ENCODE results near the gene GCA.

GCA gene

GRCh38 chr2:162343492-162343823 lies 474 bp upstream of the GCA start:
- Histone ChIP-seq H3K4me2 (ENCODE audit: low read length) (peak overlapping the region; percentile 83), H3K36me3 (ENCODE audit: control insufficient read depth, insufficient read depth, low read length) (no peaks in the 10 kb centered on the region), H3K9me3 (ENCODE audit: control insufficient read depth, low read length) (no peaks in the 10 kb centered on the region), H3K4me1 (peaks cover 3% of the 10 kb centered on the region), H2AFZ (peak overlapping the region; percentile 93), H3K27me3 (ENCODE audit: control insufficient read depth, insufficient read depth, low read length) (no peaks in the 10 kb centered on the region), H3K27ac (peak overlapping the region; percentile 75), H3K79me2 (no peaks in the 10 kb centered on the region), H3K4me3 (ENCODE audit: low read depth, low read length) (peak overlapping the region; percentile 89), H3K9ac (no peak overlapping the region)
- no peak for TF ChIP-seq CTCF (IDR thresholded peaks at IDR 0.05)

GRCh38 chr2:162344617-162344950 lies 652 bp downstream of the GCA start:
- Histone ChIP-seq H3K4me1 (peaks cover 3% of the 10 kb centered on the region), H3K4me3 (ENCODE audit: low read depth, low read length) (peak overlapping the region; percentile 89), H3K9ac (peak overlapping the region; percentile 67), H3K4me2 (ENCODE audit: low read length) (peak overlapping the region; percentile 89), H3K27ac (peak overlapping the region; percentile 75), H3K36me3 (ENCODE audit: control insufficient read depth, insufficient read depth, low read length) (no peaks in the 10 kb centered on the region), H3K27me3 (ENCODE audit: control insufficient read depth, insufficient read depth, low read length) (no peaks in the 10 kb centered on the region), H2AFZ (peak overlapping the region; percentile 93), H3K9me3 (ENCODE audit: control insufficient read depth, low read length) (no peaks in the 10 kb centered on the region), H3K79me2 (no peaks in the 10 kb centered on the region)
- no peak for TF ChIP-seq CTCF (IDR thresholded peaks at IDR 0.05)

- Histone ChIP-seq H3K9me3 (ENCODE audit: control insufficient read depth, low read length) (no peaks in the 10 kb centered on the region), H3K27me3 (ENCODE audit: control insufficient read depth, insufficient read depth, low read length) (no peaks in the 10 kb centered on the region), H2AFZ (no peak overlapping the region), H3K4me3 (ENCODE audit: low read depth, low read length) (no peak overlapping the region), H3K9ac (no peak overlapping the region), H3K36me3 (ENCODE audit: control insufficient read depth, insufficient read depth, low read length) (no peaks in the 10 kb centered on the region), H3K27ac (no peak overlapping the region), H3K79me2 (no peaks in the 10 kb centered on the region), H3K4me1 (no peaks in the 10 kb centered on the region), H3K4me2 (ENCODE audit: low read length) (no peak overlapping the region)
- no peak for TF ChIP-seq CTCF (IDR thresholded peaks at IDR 0.05)
Measured at GRCh38 chr2:162365392-162365791, 21.5 kb downstream of the GCA start.

- Histone ChIP-seq H3K4me3 (ENCODE audit: low read depth, low read length) (no peak overlapping the region), H3K4me1 (no peaks in the 10 kb centered on the region), H3K4me2 (ENCODE audit: low read length) (no peak overlapping the region), H3K9ac (no peak overlapping the region), H3K79me2 (no peaks in the 10 kb centered on the region), H3K27ac (no peak overlapping the region), H2AFZ (no peak overlapping the region), H3K36me3 (ENCODE audit: control insufficient read depth, insufficient read depth, low read length) (no peaks in the 10 kb centered on the region), H3K27me3 (ENCODE audit: control insufficient read depth, insufficient read depth, low read length) (no peaks in the 10 kb centered on the region), H3K9me3 (ENCODE audit: control insufficient read depth, low read length) (no peaks in the 10 kb centered on the region)
- TF ChIP-seq CTCF (IDR thresholded peaks at IDR 0.05) = no peak
Measured at GRCh38 chr2:162368494-162368893, 24.6 kb downstream of the GCA start.

GRCh38 chr2:162369551-162369950 lies 25.6 kb downstream of the GCA start:
- H2AFZ ChIP-seq = no peak overlapping the region
- H3K36me3 ChIP-seq (ENCODE audit: control insufficient read depth, insufficient read depth, low read length) = no peaks in the 10 kb centered on the region
- no peaks in the 10 kb centered on the region for H3K9me3 ChIP-seq (ENCODE audit: control insufficient read depth, low read length)
- H3K4me1 ChIP-seq = no peaks in the 10 kb centered on the region
- H3K4me3 ChIP-seq (ENCODE audit: low read depth, low read length) = no peak overlapping the region
- no peak overlapping the region for H3K4me2 ChIP-seq (ENCODE audit: low read length)
- no peak overlapping the region for H3K27ac ChIP-seq
- no peaks in the 10 kb centered on the region for H3K79me2 ChIP-seq
- no peaks in the 10 kb centered on the region for H3K27me3 ChIP-seq (ENCODE audit: control insufficient read depth, insufficient read depth, low read length)
- H3K9ac ChIP-seq = no peak overlapping the region
- no peak for TF ChIP-seq CTCF (IDR thresholded peaks at IDR 0.05)
